Inferior parietal cortex (tissue), 1 donor: ENCODE results near the gene SSR3.

ENCODE experiments used
- DNase-seq: peaks from one replicate; pipeline ENCODE4 v3.0.0-alpha.2; 2016; ENCODE audit errors: extremely low spot score

SSR3 gene

DNA sequence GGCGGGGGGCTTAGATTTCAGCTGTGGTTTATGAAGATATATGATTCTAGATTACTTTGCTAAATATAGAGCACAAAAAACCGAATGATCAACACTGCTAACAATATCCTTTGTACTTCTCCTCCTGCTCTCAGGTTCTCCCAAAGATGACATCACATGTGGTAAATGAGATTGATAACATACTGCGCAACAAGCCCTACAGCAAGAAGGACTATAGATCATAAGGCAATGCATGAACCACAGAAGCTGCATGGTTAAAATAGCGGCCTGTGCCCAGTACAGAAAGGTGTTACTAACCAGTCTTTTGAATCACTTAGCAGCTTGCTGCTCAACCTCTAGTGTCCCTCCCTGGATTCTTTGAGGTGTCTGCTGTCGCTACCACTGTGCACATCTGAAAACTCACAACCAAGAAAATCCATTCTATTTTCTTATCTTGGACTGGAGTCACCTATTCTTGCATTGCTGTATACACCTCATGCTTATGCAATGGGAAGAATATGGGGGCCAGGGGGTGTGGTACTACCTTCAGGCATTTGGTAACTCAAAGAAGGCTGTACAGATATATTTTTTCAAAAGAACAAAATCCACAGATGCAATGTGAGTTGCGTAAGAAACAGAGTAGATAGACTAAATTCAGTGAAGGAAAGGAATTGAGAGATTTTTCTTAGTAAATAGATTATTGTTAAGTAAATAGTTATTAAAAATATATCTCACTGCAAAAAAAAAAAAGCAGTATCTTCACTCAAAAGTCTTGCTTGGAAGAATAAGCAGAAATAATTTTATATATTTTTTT is 18.2 kb downstream of the SSR3 start:
- DNase-seq: no peak

DNA sequence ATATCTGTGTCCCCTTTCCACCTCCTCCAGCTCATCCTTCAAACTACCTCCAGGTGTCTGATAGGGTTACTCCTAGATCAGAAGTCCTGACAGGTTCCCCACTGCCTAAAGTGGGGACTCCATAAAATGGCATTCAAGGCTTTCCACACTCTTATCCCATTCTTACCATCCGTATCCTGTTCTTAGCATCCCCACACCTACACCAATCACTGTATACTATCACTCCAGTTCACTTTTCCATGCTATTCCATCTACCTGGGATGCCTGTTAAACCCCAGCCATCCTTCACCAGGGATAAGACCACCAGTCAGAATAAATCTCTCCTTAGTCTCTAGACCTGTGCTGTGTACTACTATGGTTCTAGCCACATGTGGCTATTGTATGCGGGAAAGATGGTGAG is 19.1 kb downstream of the SSR3 start:
- no peak for DNase-seq

DNA sequence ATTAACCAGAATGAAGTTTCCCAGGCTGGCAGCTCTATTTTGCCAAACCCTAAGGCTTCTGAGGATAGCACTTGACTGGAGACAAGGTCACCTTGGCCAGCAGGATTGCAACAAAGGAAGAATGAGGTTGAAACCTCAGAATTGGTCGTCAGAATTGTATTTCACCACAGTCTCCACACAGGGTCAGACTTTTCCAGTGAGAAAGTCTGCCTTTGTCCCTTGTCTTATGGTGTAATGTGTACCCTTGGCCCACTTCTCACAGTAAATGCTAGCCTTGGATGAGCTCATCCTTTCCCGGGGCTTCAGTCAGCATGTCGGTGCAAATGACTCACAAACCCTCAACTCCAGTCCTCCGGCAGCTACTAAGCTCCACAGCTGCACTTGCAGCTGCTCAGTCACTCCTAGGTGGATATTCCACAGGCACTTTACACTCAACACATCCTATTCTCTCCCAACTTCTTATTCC is 19.7 kb downstream of the SSR3 start:
- DNase-seq: peak; percentile 68

DNA sequence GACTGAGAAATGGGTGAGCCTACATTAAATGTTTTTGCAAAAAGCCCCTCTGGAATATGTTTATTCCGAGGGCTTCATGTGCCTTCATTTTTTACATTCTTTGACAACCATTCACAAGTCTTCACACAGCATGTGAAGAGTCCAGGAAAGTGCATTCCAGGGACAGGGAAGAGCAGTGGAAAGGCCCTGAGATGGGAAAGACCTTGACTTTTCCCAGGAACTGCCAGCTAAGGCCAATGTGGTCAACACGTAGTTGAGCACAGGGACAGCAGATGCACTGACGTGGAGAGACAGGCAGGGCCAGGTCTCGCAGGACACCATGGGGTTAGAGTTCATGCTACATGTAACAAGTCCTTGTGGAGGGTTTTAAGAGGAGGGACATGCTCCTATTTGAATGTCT is 21.7 kb downstream of the SSR3 start:
- DNase-seq: no peak

DNA sequence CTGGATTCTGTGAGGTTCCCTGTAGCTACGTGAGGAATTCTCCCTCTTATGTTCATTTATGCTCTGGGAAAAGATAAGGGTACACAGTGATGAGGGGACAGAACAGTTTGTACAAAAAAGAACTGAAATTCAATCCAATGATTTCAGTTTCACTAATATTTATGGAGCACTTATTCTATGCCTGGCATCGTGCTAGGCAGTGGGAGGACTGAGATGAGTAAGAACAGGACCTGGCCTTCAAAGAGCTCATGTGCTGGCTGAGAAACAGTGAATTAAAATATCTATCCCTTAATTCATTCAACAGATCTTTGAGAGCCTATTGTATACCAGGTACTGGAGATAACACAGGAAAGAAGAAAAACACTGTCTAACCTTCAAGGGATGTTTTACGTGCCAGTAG is 22.2 kb downstream of the SSR3 start:
- DNase-seq: no peak

DNA sequence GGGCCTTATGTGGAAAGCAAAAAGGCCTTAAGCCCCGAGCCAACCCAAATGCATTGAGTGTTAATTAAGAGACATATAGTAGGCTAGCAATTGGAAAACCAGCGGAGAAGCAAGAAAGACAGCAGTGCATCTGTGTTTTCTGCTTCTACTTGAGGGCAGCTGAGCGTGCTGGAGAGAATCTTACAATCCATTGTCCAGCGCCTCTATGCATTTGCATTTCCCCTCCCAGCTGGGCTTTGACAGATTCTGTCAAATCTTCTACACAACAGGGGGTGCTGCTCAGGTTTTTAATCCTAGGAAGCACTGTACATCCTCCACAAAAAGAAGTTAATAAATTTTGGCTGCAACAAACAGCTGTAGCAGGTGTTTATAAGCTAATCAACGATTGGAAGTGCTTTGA is 23.9 kb downstream of the SSR3 start:
- DNase-seq: no peak

DNA sequence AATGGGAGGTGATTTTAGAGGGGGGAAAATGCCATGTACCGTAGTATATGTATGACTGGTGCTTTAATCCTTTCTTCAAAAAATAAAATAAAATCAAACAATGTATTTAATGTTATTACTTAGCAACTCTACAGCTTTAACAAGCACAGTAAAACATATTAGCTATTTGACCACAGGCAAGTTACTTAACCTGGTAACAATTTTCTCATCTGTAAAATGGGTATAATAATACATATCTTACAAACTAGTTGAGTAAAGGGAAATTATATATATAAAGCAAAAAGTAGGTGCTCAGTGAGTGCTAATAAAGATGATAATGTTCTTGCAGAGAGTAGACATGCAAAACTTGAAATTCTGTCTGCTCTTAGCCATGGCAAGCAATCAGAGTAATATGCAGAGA is 27.9 kb downstream of the SSR3 start:
- no peak for DNase-seq

DNA sequence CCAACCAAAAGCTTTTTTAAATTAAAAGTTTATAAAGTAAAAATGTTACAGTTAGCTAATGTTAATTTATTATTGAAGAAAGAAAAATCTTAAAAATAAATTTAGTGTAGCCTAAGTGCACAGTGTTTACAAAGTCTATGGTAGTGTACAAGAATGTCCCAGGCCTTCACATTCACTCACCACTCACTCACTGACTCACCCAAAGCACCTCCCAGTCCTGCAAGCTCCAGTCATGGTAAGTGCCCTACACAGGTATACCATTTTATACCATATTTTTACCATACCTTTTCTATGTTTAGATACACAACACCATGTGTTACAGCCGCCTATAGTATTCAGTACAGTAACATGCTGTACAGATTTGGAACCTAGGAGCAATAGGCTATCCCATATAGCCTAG is 29.1 kb downstream of the SSR3 start:
- no peak for DNase-seq

DNA sequence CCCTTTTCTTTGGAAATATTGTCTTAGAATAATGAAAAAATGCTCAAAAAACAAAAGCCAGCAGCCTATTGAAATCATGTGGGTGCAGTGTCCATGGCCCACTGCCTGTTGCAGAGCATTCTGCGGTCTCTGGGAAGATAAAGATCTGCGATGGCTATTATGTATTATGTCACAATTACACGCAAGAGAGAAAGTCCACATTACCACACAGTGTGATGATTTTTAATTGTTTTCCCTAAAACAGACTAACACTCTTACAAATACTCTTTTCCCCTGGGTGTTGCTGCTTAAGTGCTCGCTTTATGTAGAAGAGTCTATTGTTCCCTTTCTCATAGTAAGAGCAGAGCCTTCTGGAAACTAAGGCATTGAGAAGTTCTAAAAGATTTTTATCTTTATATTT is 32.2 kb downstream of the SSR3 start:
- no peak for DNase-seq

DNA sequence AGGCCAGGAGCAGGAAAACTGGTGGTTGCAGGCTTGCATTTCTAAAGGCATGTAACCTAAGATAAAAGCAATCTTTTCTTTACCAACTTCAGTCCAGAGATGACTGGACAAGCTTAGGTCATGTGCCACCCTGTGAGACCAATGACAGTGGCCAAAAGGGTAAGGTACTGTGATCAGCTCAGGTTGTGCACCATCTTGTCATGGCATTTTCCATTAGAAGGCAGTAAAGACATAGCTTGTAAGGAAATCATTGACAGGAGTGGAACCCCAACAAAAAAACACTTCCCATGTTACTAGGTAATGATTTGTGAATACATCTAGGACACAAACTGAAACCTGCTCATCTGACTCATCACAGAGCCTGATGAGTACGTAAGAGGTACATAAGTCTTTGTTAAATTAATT is 35.2 kb downstream of the SSR3 start:
- no peak for DNase-seq

DNA sequence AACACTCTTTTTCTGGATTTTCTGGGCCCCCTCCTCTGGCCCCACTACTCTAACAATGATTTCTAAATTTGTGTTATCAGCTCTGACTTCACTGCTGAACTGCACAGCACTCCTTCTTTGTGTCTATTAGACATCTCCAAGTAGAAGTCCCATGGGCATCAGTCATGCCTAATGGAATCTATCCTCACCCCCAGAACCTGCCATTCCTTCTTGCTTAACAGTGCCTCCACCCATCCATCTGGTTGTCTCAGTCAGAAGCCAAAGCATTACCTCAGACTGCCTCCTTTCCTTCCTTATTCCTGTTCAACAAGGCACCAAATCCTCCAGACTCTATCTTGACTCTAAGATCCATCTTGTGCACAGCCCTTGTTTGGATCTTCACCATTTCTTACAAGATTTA is 36.2 kb downstream of the SSR3 start:
- DNase-seq: no peak

DNA sequence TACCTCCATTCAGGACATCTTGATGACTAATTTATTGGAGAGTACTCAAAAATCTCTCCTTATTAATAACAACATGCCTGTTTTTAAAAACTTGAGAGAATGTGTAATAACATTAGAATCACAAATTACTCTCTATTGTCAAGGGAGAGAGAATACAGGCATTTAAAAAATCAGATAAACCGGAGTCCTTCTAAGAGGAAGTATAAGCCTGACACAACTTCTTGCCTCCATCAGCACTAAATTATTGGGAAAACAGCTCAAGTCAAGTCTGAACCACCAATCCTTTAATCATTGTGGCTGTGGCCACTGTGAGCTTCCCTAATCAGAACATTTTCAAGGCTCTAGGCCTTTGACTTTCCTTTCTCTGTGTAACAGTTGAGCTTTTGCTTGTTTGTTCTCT is 38.0 kb downstream of the SSR3 start:
- no peak for DNase-seq

DNA sequence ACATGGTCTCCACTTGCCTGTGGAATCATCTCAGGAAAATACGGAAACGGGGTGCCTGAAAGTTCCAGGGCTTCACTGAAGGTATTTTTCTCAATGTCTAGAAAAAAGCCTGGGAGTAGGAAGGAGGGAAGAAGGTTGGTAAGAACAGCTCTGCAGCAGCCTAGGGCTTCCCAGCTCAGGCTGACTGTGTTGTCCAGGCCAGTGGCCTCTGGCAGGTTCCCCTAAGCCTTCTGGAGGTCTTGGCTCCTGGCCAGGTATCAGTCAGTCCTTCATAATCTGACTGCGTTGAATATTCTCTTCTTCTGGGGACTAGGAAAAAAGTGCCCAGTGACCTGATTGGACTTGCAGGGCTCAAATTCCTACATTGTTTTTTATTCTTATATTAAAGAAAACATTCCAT is 38.6 kb downstream of the SSR3 start:
- no peak for DNase-seq

DNA sequence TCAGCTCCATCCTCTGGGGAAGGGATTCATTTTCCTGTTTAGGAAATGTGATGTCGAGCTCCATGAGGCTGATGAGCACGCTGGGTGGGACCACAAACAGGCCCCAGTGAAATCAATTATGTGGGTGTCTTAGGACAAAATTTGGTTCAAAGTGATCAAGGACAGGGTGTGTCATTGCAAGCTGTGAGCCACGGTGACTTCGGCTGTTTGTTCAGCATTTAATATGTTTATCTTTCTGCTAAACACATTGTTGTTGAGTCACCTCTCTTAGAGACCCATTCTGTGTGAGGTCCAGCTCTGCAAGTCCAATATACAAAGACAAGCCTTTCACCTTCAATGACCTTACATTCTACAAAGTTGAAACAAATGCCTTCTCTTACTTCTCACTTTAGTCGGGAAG is 41.3 kb downstream of the SSR3 start:
- no peak for DNase-seq

DNA sequence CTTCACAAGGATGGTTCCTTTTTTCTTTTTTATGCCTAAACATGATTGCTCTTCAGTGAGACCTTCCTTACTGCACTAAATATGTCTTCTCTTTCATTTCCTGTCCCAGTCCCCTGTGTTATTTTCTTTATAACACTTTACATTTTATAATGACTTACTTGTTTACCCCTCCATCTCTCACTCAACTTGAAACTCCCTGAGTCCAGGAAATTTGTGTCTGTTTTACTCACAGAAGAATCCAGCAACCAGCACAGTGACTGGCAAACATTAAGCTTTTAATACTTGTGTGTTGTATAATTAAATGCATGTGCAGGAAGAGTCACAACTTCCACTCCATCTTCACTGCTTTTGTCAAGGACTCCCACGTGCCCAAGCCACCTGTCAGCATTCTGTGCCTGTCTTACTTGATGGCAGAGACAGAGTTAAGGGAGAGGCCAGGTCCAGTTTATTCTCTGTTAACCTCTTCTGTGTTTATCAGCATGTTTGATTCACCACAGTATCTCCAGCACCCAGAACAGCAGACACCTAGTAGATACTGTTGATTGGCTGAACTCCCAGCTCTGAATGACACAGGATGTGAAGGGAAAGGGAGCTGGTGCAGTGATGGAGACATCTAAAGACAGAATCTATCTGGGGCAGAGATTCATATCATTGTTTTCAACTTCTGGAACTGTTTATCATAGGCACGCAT is 42.8 kb downstream of the SSR3 start:
- DNase-seq: no peak

DNA sequence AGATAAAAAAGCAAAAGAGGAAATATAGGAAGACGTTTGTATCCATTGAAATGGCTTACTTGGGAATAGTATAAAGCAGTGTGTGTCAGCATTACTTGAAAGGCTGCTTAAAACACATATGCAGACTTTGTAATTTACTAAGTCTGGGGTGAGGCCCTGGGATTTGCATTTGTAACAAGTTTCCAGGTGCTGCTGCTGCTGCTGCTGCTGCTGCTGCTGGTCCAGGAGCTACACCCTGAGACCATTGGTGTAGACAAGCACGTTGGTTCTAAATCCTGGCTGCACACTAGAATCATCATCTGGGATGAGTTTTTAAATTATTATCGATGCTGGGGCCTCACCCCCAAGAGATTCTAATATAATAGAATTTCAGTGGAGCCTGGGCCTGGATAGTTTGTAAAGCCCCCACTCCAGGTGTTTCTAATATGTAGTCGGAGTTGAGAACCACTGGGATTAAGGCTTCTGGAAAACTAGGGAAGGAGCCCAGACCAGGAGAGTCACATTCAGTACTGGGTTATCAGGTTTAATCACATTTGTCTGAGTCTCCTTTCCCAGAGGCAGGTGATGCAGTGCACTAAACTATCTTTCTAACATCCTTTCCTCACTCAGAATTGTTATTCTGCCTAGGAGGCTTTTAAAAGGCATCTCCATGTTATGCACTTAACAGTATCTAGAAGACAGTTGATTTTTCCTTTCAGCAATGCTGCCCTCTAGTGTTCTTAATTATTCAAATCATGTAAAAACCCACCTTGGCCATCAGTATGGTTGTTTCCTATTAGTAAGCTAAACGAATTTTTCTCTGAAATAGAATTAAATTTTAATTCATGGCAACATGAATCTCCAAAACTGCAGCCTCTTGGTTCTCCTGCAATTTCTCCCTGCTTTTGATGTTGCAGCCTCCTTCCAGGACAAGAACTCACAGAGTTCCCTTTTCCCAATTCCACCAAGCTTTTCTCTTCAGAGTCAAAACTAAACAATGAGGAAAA is 45.4 kb downstream of the SSR3 start:
- peak; percentile 90 for DNase-seq

DNA sequence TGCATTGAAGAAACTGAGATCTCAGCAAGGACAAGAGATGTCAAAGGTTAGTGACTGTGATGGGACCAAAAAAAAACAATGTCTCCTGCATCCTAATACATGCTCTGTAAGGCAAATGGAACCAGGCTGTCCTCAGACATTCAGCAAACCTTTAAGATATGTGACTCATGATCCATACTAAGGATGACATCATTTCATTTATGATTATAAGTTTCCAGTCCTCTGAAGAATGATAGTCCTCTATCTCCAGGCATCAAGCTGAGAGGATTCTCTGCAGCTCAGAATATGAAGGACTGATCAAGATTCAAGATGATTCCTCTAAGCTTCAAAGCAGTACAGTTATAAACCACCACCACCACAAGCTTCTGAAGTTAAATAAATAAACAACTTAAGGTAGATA is 47.6 kb downstream of the SSR3 start:
- no peak for DNase-seq

DNA sequence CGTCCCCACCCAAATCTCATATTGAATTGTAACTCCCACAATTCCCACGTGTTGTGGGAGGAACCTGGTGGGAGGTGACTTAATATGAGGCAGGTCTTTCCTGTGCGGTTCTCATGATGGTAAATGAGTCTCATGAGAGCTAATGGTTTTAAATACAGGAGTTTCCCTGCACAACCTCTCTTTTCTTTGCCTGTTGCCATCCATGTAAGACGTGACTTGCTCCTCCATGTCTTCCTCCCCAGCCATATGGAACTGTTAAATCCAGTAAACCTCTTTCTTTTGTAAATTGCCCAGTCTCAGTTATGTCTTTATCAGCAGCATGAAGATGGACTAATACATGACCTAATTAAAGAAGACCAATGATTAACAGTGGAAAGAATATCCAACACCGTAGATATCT is 56.6 kb downstream of the SSR3 start:
- no peak for DNase-seq

DNA sequence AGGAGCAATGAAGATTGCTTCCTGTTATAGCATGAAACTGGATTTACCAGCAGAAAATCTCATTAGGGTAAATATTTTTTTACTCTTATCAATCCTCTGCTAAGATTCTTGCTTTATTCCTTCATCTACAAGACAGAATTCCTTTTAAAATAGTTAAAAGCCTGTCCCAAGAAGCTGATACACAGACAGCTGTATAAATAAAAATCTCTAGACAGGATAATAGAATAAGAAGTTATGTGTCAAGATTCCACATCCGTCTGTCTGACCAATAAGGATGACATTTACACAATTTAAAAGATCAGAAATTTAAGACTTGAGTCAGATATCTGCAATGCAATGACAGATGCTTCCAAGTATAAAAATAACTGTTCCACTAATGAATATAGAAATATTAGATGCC is 57.6 kb downstream of the SSR3 start:
- DNase-seq: no peak

DNA sequence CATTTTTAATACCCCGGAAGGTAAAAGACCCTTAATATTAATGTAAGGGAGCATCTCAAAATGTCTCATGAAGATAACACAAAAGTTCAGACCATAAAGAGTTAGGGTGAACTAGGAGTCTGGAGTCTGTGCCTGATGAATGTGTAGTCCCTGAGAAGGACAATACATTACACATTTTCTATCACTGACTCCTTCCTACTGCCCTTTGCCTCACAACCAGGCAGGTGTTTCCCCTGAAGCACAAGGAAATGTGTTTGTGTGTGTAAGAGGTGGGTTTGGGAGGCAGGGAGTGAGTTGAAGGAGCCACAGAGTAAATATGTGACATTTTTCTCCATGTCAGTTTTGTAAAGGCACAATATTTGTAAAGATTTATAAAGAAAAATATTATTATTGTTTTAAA is 59.1 kb downstream of the SSR3 start:
- DNase-seq: no peak

DNA sequence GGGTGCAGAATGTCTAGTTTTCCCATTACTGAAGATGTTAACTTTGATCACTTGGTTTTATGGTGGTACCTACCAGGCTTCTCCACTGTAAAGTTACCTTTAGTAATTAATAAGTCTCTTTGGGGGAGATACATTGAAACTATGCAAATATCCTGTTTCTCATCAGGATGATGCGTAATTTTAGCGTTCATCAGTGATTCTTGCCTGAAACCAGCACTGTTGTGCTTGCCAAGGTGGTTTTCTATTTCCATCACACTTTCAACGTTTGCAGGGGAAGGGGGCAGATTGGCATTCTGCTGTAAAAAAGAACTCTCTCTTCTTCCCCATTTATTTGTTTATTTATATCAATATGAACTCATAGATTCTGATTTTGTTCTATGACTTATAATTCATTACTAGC is 61.0 kb downstream of the SSR3 start:
- no peak for DNase-seq

DNA sequence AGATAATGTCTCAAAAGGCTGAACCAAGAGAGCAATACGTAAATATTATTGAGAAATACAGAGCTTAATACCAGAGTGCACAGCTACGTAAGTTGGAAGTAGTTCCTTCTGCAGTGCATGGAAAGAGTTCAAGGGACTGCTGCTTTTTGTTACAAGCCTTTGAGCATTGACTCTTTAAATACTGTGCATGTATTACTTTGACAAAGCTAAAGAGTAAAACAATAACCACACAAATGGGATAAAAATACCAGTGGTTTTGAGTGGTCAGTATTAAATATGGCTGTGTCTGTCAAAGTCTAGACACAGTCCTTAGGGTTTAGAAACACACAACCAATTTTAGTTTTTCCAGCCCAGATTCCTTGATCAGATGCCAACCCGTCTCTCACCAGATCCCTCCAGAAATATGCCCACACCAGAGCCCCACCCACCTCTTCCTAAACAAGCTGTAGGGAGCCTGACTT is 62.1 kb downstream of the SSR3 start:
- DNase-seq: no peak
